H1 (cell line): Measurements from ENCODE around the gene MAPRE2.

Experiments
- HDAC6 ChIP-seq: IDR thresholded peaks from one replicate; pipeline ENCODE4 v1.7.1; 2012; ENCODE audit warnings: low read depth, mild to moderate bottlenecking, inconsistent platforms, low read length, moderate library complexity
- KDM5A ChIP-seq: fragments of 200-600 bp; IDR thresholded peaks from 2 replicates; pipeline ENCODE4 v1.7.1; 2012; ENCODE audit warnings: mild to moderate bottlenecking, low read length, inconsistent platforms, mixed read lengths

DNA sequence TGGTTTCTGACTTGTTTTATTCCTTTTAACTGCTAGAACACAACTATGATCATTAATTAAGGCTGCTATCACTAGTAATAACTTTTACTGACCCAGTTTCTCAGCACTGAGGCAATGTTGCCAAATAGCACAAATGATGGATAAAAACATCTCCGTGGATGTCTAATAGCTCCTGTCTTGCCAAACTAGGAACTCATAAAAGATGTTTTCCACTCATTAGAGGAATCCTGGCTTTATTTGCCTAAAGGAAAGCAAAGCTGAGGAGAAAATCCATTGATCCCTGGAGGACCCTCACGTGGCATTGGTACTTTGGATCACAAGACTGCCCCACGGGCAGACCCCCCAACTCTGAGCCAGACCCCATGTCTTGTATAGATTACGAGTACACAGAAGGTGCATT, 103.5 kb downstream of the MAPRE2 start:
- TF ChIP-seq KDM5A: no peak
- no peak for TF ChIP-seq HDAC6
